MM.1S (cell line): ENCODE measurements around the gene B4GALNT1.

Experiments used
- DNase-seq: peaks from one replicate; pipeline ENCODE4 v3.0.0-alpha.2; 2015
- H2AFZ ChIP-seq: fragments of 300-600 bp; sonication (generic); 2 replicates; pipeline ENCODE4 v1.6.0; 2016; ENCODE audit warnings: antibody characterized with exemption, low read length
- H3F3A ChIP-seq: fragments of 300-600 bp; sonication (generic); 2 replicates; pipeline ENCODE4 v1.6.1; 2016; ENCODE audit warnings: mild to moderate bottlenecking, antibody characterized with exemption, low read length, moderate library complexity, mixed read lengths; ENCODE audit not compliant: insufficient read depth
- H3K27ac ChIP-seq: fragments of 300-600 bp; sonication (generic); 2 replicates; pipeline ENCODE4 v1.5.1; 2016; ENCODE audit warnings: mild to moderate bottlenecking, low read length
- H3K27me3 ChIP-seq: fragments of 300-600 bp; sonication (generic); replicated peaks from 2 replicates; pipeline ENCODE4 v1.6.0; 2016; ENCODE audit warnings: low read length; ENCODE audit not compliant: insufficient read depth
- H3K36me3 ChIP-seq: fragments of 300-600 bp; sonication (generic); replicated peaks from 2 replicates; pipeline ENCODE4 v1.6.1; 2016; ENCODE audit warnings: mild to moderate bottlenecking, low read length, mixed read lengths; ENCODE audit not compliant: insufficient read depth
- H3K4me1 ChIP-seq: fragments of 300-600 bp; sonication (generic); 2 replicates; pipeline ENCODE4 v1.6.1; 2016; ENCODE audit warnings: low read length, mixed read lengths
- H3K4me2 ChIP-seq: fragments of 300-600 bp; sonication (generic); 2 replicates; pipeline ENCODE4 v1.6.0; 2016; ENCODE audit warnings: low read depth, low read length
- H3K4me3 ChIP-seq: fragments of 300-600 bp; sonication (generic); 2 replicates; pipeline ENCODE4 v1.5.1; 2016; ENCODE audit warnings: low read length, mixed read lengths
- H3K79me2 ChIP-seq: fragments of 300-600 bp; sonication (generic); 2 replicates; pipeline ENCODE4 v1.6.1; 2016; ENCODE audit warnings: mixed run types, low read length, mixed read lengths
- H3K9ac ChIP-seq: fragments of 300-600 bp; sonication (generic); 2 replicates; pipeline ENCODE4 v1.6.1; 2016; ENCODE audit warnings: low read length, mixed read lengths
- H3K9me2 ChIP-seq: fragments of 300-600 bp; sonication (generic); replicated peaks from 2 replicates; pipeline ENCODE4 v1.6.1; 2016; ENCODE audit warnings: mild to moderate bottlenecking, low read length, mixed read lengths; ENCODE audit not compliant: insufficient read depth
- H3K9me3 ChIP-seq: fragments of 300-600 bp; sonication (generic); replicated peaks from 2 replicates; pipeline ENCODE4 v1.6.1; 2016; ENCODE audit warnings: mild to moderate bottlenecking, low read length, mixed read lengths; ENCODE audit not compliant: insufficient read depth
- H4K20me1 ChIP-seq: fragments of 300-600 bp; sonication (generic); 2 replicates; pipeline ENCODE4 v1.6.1; 2016; ENCODE audit warnings: mild to moderate bottlenecking, low read length, moderate library complexity, mixed read lengths; ENCODE audit not compliant: insufficient read depth
- CTCF ChIP-seq: fragments of 300-600 bp; sonication (generic); IDR thresholded peaks from 2 replicates; pipeline ENCODE4 v1.5.1; 2016; ENCODE audit warnings: antibody characterized with exemption, low read length, mixed read lengths
- EZH2 ChIP-seq: fragments of 300-600 bp; sonication (generic); optimal IDR thresholded peaks from 2 replicates; pipeline ENCODE3; 2017; ENCODE audit warnings: low read depth, mild to moderate bottlenecking, antibody characterized with exemption, low read length, mixed read lengths
- EZH2phosphoT487 ChIP-seq: fragments of 300-600 bp; sonication (generic); IDR thresholded peaks from 2 replicates; pipeline ENCODE4 v1.6.1; 2018; ENCODE audit warnings: antibody characterized with exemption, low read length

The B4GALNT1 gene

DNA sequence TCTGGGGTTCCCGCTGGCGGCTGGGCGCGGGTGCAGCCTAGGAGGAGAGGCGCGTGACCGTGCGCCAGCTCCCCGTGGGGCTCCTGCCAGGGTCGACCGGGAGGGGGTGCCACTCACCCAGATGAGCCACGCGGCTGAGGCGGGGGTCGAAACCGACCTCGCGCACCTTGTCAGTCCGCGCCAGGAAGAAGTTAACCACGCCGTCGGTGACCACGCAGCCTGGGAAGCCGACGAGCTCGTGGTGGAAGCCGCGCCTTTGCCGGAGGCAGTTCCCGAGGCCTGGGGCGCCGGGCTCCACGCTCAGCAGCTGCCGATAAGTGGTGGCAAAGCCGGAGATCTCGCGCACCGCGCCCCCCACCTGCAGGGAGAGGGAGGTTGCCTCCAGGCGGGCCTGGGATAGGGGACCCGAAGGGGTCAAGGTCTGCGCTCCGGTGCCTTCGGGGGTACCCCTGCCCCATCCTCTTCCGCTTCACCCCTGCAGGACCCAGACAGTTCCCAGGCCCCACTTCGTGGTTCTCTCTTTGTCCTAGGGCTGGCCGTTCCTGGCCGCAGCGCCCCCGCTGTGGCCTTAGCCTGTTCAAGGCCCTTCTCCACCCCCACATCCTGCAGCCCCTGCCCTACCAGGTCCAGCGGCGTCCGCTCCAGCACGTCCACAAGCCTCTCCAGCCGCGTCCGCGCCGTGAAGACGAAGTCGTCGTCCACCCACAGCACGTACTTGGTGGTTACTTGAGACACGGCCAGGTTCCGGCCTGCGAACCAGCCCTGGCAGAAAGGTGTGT is 5.3 kb downstream of the B4GALNT1 start:
- no peaks in the 10 kb centered on the region for H3K9me3 ChIP-seq
- no peak for DNase-seq
- H3K4me1 ChIP-seq: 0 out of 2 replicates have a peak, but pooled peaks cover 4% of the 10 kb centered on the region
- peaks cover 10% of the 10 kb centered on the region; the same call in 1 of the 2 replicates for H3K79me2 ChIP-seq
- H2AFZ ChIP-seq: no peak overlapping the region
- H3F3A ChIP-seq: no peaks in the 10 kb centered on the region
- H3K27me3 ChIP-seq: 0 out of 2 replicates have a peak, but pooled peaks cover 10% of the 10 kb centered on the region
- no peak for TF ChIP-seq EZH2phosphoT487
- TF ChIP-seq CTCF: no peak
- TF ChIP-seq EZH2: no peak
- H4K20me1 ChIP-seq: no peaks in the 10 kb centered on the region
- H3K9ac ChIP-seq: no peak overlapping the region
- no peak overlapping the region for H3K4me3 ChIP-seq
- H3K27ac ChIP-seq: no peak overlapping the region
- H3K9me2 ChIP-seq: no peaks in the 10 kb centered on the region
- H3K36me3 ChIP-seq: no peaks in the 10 kb centered on the region
- no peak overlapping the region for H3K4me2 ChIP-seq

DNA sequence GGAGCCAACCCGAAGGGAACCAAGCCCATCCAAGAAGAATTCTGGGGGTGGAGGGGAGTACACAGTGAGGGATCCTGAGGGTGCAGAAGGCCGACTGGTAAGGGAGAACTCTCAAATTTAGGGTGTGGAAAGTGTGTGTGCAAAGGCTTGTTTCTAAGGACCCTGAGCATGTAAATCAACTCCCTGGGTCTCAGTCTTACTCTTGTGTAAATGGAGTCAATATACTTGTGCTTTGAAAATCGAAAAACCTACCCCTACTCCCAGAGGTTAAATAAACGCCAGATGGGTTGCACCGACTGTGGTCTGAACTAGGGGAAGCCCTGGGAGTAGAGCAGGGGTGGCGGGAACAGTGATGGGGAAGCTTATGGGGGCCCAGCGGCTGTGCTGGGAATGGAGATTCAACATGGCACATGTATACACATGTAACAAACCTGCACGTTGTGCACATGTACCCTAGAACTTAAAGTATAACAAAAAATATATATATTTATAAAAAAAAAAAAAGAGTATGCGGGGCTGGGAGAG is 6.0 kb downstream of the B4GALNT1 start:
- DNase-seq: no peak
- H2AFZ ChIP-seq: no peak overlapping the region
- TF ChIP-seq EZH2phosphoT487 (no peak), CTCF (no peak), EZH2 (no peak)
- no peak overlapping the region for H3K4me2 ChIP-seq
- H3K27me3 ChIP-seq: 0 out of 2 replicates have a peak, but pooled peaks cover 12% of the 10 kb centered on the region
- no peaks in the 10 kb centered on the region for H3K36me3 ChIP-seq
- H3K79me2 ChIP-seq: peaks cover 6% of the 10 kb centered on the region; the same call in 1 of the 2 replicates
- H4K20me1 ChIP-seq: no peaks in the 10 kb centered on the region
- no peaks in the 10 kb centered on the region for H3K9me2 ChIP-seq
- no peak overlapping the region for H3K9ac ChIP-seq
- no peaks in the 10 kb centered on the region for H3K9me3 ChIP-seq
- H3F3A ChIP-seq: no peaks in the 10 kb centered on the region
- no peak overlapping the region for H3K4me3 ChIP-seq
- no peak overlapping the region for H3K27ac ChIP-seq
- H3K4me1 ChIP-seq: 0 out of 2 replicates have a peak, but pooled peaks cover 4% of the 10 kb centered on the region

DNA sequence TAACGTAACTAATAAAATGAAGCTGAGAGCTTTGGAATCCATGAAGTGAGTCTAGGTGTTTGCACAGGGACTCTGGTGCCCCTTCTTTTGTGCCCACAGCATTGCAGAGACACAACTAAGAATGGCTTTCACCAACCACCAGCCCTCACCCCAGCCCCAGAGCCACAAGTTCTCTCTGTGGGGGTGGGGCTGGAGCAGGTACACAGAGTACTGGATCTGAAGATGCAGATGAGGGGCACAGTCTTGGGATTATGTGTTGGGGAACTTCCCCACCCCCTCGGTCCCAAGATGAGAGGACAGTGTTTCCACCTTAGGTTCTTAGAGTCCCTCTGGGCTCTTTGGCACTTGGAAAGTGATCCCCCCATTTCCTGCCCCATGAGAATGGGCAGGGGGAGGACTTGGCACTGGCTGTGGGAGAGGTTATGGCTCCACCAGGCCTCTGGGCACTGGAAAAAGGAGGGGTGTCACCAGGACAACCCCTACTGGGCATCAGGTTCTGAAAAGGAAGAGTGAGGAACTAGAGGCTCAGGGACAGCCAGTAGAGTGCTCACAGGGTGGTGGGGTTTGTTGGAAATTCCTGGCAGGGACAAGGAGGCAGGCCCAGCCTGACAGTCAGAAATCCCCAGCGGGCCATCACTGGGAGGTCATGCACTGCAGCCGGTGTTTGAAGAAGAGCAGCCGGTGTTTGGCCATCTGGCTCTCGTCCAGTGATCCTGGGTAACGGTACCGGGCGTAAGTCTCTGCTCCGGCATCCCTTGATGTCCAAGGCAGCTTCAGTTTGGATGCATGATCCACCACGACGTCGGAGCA is 6.7 kb downstream of the B4GALNT1 start:
- H3K9ac ChIP-seq: no peak overlapping the region
- H4K20me1 ChIP-seq: no peaks in the 10 kb centered on the region
- 0 out of 2 replicates have a peak, but pooled peaks cover under 1% of the 10 kb centered on the region for H3K79me2 ChIP-seq
- H3K36me3 ChIP-seq: no peaks in the 10 kb centered on the region
- peaks cover 3% of the 10 kb centered on the region for H3K4me1 ChIP-seq
- H3K4me2 ChIP-seq: no peak overlapping the region
- no peaks in the 10 kb centered on the region for H3K9me3 ChIP-seq
- H2AFZ ChIP-seq: no peak overlapping the region
- no peaks in the 10 kb centered on the region for H3F3A ChIP-seq
- no peak overlapping the region for H3K27ac ChIP-seq
- peaks cover 16% of the 10 kb centered on the region for H3K27me3 ChIP-seq
- TF ChIP-seq EZH2phosphoT487: no peak
- no peak for TF ChIP-seq CTCF
- TF ChIP-seq EZH2: no peak
- DNase-seq: no peak
- no peaks in the 10 kb centered on the region for H3K9me2 ChIP-seq
- H3K4me3 ChIP-seq: no peak overlapping the region
